Activated CD8-positive, alpha-beta T cell treated with anti-CD3 and anti-CD28 coated beads, Interleukin-2, amount 10 ng/mL, durations not matched to agents 7 days and 5 days (primary cell): ENCODE results near the gene TLK1. TPM values are rescaled to one million over a fixed set of nuclear protein-coding genes. Genes with fewer than 3 reads are reported as not detected.
A peak's percentile ranks its signal among the peaks of the same experiment; 100 is the strongest.
"Not testable (repeated sequence)": the region's sequence is repeated elsewhere in the genome, so short reads cannot be mapped to it uniquely, and the experiment has no call there.

ENCODE experiments used
- ATAC-seq: fragments of 150-1000 bp; cut with Tn5 transposase; one replicate; pipeline ENCODE4 v1.10.0; 2021; ENCODE audit warnings: moderate library complexity
- CTCF ChIA-PET: fragments of 350-600 bp; sonication (Branson Sonifier 250); formaldehyde crosslinking; loops from one replicate; lab custom pipeline; 2021; ENCODE audit warnings: antibody characterized with exemption; lab: Charles Lee
- POLR2A ChIA-PET: fragments of 350-600 bp; sonication (Branson Sonifier 250); formaldehyde crosslinking; loops from one replicate; lab custom pipeline; 2021; ENCODE audit warnings: antibody characterized with exemption; lab: Charles Lee
- DNase-seq: peaks from one replicate; pipeline ENCODE4 v3.0.0-alpha.2; 2020
- H3K27ac Mint-ChIP-seq: one replicate; pipeline ENCODE4 v1.8.0; 2021; ENCODE audit warnings: mild to moderate bottlenecking, mixed read lengths
- H3K27me3 Mint-ChIP-seq: one replicate; pipeline ENCODE4 v1.8.0; 2021; ENCODE audit warnings: low read depth, mixed read lengths
- H3K36me3 Mint-ChIP-seq: one replicate; pipeline ENCODE4 v1.8.0; 2021; ENCODE audit warnings: low read depth, mixed read lengths
- H3K4me1 Mint-ChIP-seq: one replicate; pipeline ENCODE4 v1.8.0; 2021; ENCODE audit warnings: low read depth, mixed read lengths
- H3K4me3 Mint-ChIP-seq: one replicate; pipeline ENCODE4 v1.8.0; 2021; ENCODE audit warnings: mild to moderate bottlenecking, mixed read lengths
- H3K9me3 Mint-ChIP-seq: one replicate; pipeline ENCODE4 v1.8.0; 2022; ENCODE audit warnings: mixed read lengths; ENCODE audit not compliant: insufficient read depth
- total RNA-seq, 2 experiments: library from RNA; stranded (reverse); gene quantifications; one replicate each; pipeline ENCODE4 v1.2.3, GENCODE V29; 2021

TLK1 gene
- total RNA-seq, 2 experiments from 2014 or later: 89.1 to 96.3 TPM

DNA sequence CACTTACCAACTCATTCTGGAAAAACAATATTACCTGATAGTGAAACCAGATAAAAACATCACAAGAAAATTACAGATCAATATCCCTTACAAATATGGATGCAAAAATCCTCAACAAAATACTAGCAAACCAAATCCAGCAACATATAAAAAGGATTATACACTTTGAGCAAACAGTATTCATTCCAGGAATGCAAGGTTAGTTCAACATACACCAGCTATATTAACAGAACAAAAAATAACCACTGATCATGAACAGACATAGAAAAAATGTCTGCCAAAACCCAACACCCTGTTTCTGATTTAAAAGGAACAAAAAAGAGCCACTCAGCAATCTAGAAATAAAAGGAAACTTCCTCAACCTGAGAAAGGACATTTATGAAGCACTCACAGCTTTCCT is 62.1 kb downstream of the TLK1 start:
- DNase-seq: no peak

GRCh38 chr2:171095014-171095582 is 65.6 kb downstream of the TLK1 start:
- peaks cover 70% of the 10 kb centered on the region for H3K36me3 Mint-ChIP-seq
- no peak for DNase-seq
- H3K9me3 Mint-ChIP-seq: peaks cover 31% of the 10 kb centered on the region
- H3K27me3 Mint-ChIP-seq: no peaks in the 10 kb centered on the region
- no peak for ATAC-seq
- ChIA-PET POLR2A (no interaction called here), CTCF (interaction anchor here (0.9 to 3.4 kb wide), 2 partner anchors 8 to 44 kb away, joined by 3 to 23 read pairs; no protein-coding TSS in a partner anchor)
- no peak overlapping the region for H3K27ac Mint-ChIP-seq
- peaks cover 12% of the 10 kb centered on the region for H3K4me1 Mint-ChIP-seq
- H3K4me3 Mint-ChIP-seq: no peak overlapping the region

More for the DNA sequence above, 62.1 kb downstream of the TLK1 start:
- no peak overlapping the region for H3K4me3 Mint-ChIP-seq
- ChIA-PET CTCF (interaction anchor here (1.4 to 1.5 kb wide), 2 partner anchors 11 to 12 kb away, joined by 3 to 7 read pairs; no protein-coding TSS in a partner anchor), POLR2A (no interaction called here)
- peaks cover 73% of the 10 kb centered on the region for H3K36me3 Mint-ChIP-seq
- H3K9me3 Mint-ChIP-seq: peaks cover 31% of the 10 kb centered on the region
- no peaks in the 10 kb centered on the region for H3K27me3 Mint-ChIP-seq
- ATAC-seq: no peak
- no peak overlapping the region for H3K27ac Mint-ChIP-seq
- H3K4me1 Mint-ChIP-seq: peaks cover 16% of the 10 kb centered on the region

DNA sequence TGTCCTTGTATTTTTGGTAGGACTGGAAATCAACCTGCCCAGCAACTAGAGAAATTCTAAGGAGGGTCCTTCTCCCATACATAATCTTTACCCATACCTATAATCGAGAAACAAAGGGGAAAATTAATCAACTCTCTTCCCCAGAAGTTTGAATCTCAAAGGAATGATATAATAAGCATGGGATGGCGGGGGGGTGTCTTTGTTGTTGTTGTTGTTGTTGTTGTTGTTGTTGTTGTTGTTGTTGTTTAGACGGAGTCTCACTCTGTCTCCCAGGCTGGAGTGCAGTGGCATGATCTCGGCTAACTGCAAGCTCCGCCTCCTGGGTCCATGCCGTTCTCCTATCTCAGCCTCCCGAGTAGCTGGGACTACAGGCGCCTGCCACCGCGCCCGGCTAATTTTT is 69.2 kb downstream of the TLK1 start:
- H3K27me3 Mint-ChIP-seq, POLR2A ChIA-PET, H3K4me3 Mint-ChIP-seq, H3K27ac Mint-ChIP-seq, ATAC-seq, H3K9me3 Mint-ChIP-seq, DNase-seq: not testable (repeated sequence)
- H3K4me1 Mint-ChIP-seq: peaks cover 27% of the 10 kb centered on the region
- CTCF ChIA-PET: interaction anchor here (2.3 kb wide), 1 partner anchor 67 kb away, joined by 8 read pairs; no protein-coding TSS in a partner anchor
- H3K36me3 Mint-ChIP-seq: peaks cover 36% of the 10 kb centered on the region

DNA sequence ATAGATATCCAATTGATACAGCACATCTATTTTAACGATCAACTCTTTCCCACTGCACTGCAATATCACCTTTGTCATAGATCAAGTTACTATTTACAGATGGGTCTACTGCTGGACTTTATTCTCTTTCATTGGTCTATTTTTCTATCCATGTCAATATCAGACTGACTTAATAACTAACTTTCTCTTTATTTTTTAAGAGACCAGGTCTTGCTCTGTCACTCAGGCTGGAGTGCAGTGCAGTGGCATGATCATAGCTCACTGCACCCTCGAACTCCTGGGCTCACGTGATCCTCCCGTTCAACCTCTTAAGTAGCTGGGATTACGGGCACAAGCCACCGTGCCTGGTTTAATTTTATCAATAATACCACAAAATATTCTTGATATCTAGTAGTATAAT is 71.2 kb downstream of the TLK1 start:
- ChIA-PET POLR2A (no interaction called here), CTCF (interaction anchor here (1.9 to 6.8 kb wide), 3 partner anchors 52 to 116 kb away, joined by 4 to 59 read pairs (median 8); no protein-coding TSS in a partner anchor)
- DNase-seq (no peak), ATAC-seq (no peak)
- no peaks in the 10 kb centered on the region for H3K9me3 Mint-ChIP-seq
- no peaks in the 10 kb centered on the region for H3K27me3 Mint-ChIP-seq
- H3K4me3 Mint-ChIP-seq: no peak overlapping the region
- peaks cover 30% of the 10 kb centered on the region for H3K4me1 Mint-ChIP-seq
- no peak overlapping the region for H3K27ac Mint-ChIP-seq
- peaks cover 22% of the 10 kb centered on the region for H3K36me3 Mint-ChIP-seq

DNA sequence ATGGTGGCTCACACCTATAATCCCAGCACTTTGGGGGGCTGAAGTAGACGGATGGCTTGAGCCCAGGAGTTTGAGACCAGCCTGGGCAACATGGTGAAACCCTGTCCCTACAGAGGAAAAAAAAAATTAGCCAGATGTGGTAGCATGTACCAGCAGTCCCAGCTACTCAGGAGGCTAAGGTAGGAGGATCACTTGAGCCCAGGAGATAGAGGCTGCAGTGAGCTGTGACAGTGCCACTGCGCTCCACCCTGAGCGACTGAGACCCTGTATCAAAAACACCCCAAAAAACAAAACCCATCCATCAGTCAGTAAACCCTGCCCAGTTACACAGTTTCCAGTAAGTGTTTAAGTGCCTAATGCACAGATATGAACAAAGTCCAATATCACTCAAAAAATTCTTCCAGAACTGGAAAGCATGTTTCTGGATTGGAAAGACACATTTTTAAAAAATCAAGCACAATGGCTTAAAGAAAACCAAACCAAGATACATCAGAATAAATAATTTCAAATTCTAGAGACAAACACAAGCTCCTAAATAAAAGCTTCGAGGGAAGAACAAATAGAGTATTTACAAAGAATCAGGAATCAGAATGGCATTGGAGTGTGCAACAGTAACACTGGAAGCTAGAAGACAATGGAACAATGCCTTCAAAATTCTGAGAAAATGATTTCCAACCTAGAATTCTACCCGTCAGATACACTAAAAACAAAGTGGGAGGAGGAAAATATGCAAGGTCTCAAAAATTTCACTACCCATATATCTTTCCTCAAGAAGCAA is 72.4 kb downstream of the TLK1 start:
- Mint-ChIP-seq H3K9me3 (no peaks in the 10 kb centered on the region), H3K36me3 (peaks cover 16% of the 10 kb centered on the region), H3K4me1 (peaks cover 33% of the 10 kb centered on the region), H3K27me3 (no peaks in the 10 kb centered on the region), H3K4me3 (no peak overlapping the region), H3K27ac (no peak overlapping the region)
- ChIA-PET POLR2A (no interaction called here), CTCF (interaction anchor here (0.8 to 6.8 kb wide), 19 partner anchors 8 to 346 kb away, joined by 3 to 59 read pairs (median 7); partner anchors contain the start of genes DCAF17, GORASP2, METTL8 and TLK1)
- ATAC-seq (no peak), DNase-seq (no peak)

DNA sequence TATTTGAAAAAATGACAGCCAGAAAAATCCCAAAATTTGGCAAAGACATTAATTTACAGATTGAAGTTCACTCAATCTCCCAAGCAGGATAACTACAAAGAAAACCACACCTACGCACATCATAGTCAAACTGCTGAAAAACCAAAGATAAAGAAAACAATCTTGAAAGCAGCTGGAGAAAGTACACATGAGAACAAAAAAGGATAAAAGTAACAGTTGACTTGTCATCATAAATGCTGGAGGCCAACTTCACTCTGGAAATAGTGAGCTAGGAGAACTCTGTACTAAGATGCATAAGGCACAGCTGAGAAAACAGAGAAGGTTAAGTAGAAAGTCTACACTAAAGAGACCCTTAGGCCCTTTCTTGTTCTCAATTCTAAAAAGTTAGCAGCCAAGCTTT is 73.1 kb downstream of the TLK1 start:
- DNase-seq: no peak
- Mint-ChIP-seq H3K4me3 (no peak overlapping the region), H3K27me3 (no peaks in the 10 kb centered on the region), H3K4me1 (peaks cover 33% of the 10 kb centered on the region), H3K9me3 (no peaks in the 10 kb centered on the region), H3K27ac (no peak overlapping the region), H3K36me3 (peaks cover 14% of the 10 kb centered on the region)
- ChIA-PET CTCF (interaction anchor here (0.7 to 6.8 kb wide), 42 partner anchors 9 to 354 kb away, joined by 3 to 59 read pairs (median 5); partner anchors contain the start of genes DCAF17, GORASP2, METTL8 and TLK1), POLR2A (interaction anchor here (0.8 kb wide), 1 partner anchor 158 kb away, joined by 3 read pairs; the partner anchor contains the start of gene GORASP2)
- no peak for ATAC-seq

GRCh38 chr2:171086352-171087290 is 74.1 kb downstream of the TLK1 start:
- H3K27ac Mint-ChIP-seq: peak overlapping the region; percentile 62
- ATAC-seq (peak; percentile 84), DNase-seq (peak; percentile 65)
- CTCF ChIA-PET: interaction anchor here (0.6 to 6.8 kb wide), 56 partner anchors 9 to 569 kb away, joined by 3 to 59 read pairs (median 4); partner anchors contain the start of genes DCAF17, GORASP2, METTL8 and TLK1
- no peaks in the 10 kb centered on the region for H3K9me3 Mint-ChIP-seq
- H3K36me3 Mint-ChIP-seq: peaks cover 12% of the 10 kb centered on the region
- POLR2A ChIA-PET: interaction anchor here (0.8 kb wide), 1 partner anchor 157 kb away, joined by 3 read pairs; the partner anchor contains the start of gene GORASP2
- H3K4me3 Mint-ChIP-seq: peak overlapping the region; percentile 63
- no peaks in the 10 kb centered on the region for H3K27me3 Mint-ChIP-seq
- peaks cover 40% of the 10 kb centered on the region for H3K4me1 Mint-ChIP-seq

- Mint-ChIP-seq H3K4me1 (peaks cover 41% of the 10 kb centered on the region), H3K36me3 (peaks cover 15% of the 10 kb centered on the region), H3K4me3 (no peak overlapping the region), H3K27me3 (no peaks in the 10 kb centered on the region), H3K9me3 (no peaks in the 10 kb centered on the region), H3K27ac (no peak overlapping the region)
- POLR2A ChIA-PET: no interaction called here
- CTCF ChIA-PET: interaction anchor here (6.8 kb wide), 1 partner anchor 111 kb away, joined by 59 read pairs; no protein-coding TSS in a partner anchor
- DNase-seq (no peak), ATAC-seq (no peak)
Observed at GRCh38 chr2:171084128-171084527, 76.6 kb downstream of the TLK1 start.

DNA sequence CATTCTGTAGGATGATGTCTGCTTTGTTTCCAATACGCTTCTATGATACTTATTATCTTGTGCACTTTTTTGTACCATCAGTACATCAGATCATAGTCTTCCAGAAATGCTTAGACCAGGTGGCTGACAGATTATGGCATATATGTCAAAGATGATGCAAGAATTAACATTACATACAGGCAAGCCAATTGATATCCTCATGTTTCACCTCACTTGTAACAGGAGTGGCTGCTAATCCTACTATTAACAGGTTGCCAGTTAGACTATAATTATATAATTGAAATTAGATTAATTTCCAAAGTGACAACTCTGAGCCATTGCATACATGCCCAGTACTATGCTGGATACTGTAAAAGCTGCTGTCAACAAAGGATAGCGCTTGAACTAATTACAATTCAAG is 77.2 kb downstream of the TLK1 start:
- Mint-ChIP-seq H3K4me1 (peaks cover 41% of the 10 kb centered on the region), H3K27ac (no peak overlapping the region), H3K27me3 (no peaks in the 10 kb centered on the region), H3K9me3 (no peaks in the 10 kb centered on the region), H3K4me3 (no peak overlapping the region), H3K36me3 (peaks cover 21% of the 10 kb centered on the region)
- ATAC-seq: no peak
- ChIA-PET POLR2A (no interaction called here), CTCF (interaction anchor here (6.8 kb wide), 1 partner anchor 110 kb away, joined by 59 read pairs; no protein-coding TSS in a partner anchor)
- no peak for DNase-seq

GRCh38 chr2:171081649-171082111 is 79.0 kb downstream of the TLK1 start:
- Mint-ChIP-seq H3K27me3 (no peaks in the 10 kb centered on the region), H3K9me3 (peaks cover 6% of the 10 kb centered on the region), H3K4me3 (no peak overlapping the region), H3K4me1 (peaks cover 37% of the 10 kb centered on the region), H3K27ac (no peak overlapping the region), H3K36me3 (peaks cover 35% of the 10 kb centered on the region)
- no peak for DNase-seq
- ATAC-seq: no peak
- ChIA-PET CTCF (no interaction called here), POLR2A (no interaction called here)

GRCh38 chr2:171080607-171081006 is 80.1 kb downstream of the TLK1 start:
- Mint-ChIP-seq H3K4me1 (peaks cover 39% of the 10 kb centered on the region), H3K36me3 (peaks cover 44% of the 10 kb centered on the region), H3K27me3 (no peaks in the 10 kb centered on the region), H3K9me3 (peaks cover 6% of the 10 kb centered on the region), H3K27ac (no peak overlapping the region), H3K4me3 (no peak overlapping the region)
- POLR2A ChIA-PET: no interaction called here
- no peak for ATAC-seq
- CTCF ChIA-PET: interaction anchor here (1.2 kb wide), 1 partner anchor 78 kb away, joined by 3 read pairs; no protein-coding TSS in a partner anchor
- no peak for DNase-seq
